Mucosa of stomach (tissue), 1 donor: ENCODE data around the gene DDX28.
A peak's percentile ranks its signal among the peaks of the same experiment; 100 is the strongest.
"Not testable (repeated sequence)": the region's sequence is repeated elsewhere in the genome, so short reads cannot be mapped to it uniquely, and the experiment has no call there.

Source experiments
- H3K27me3 ChIP-seq: one replicate; pipeline ENCODE4 v1.7.0; 2013; ENCODE audit warnings: mild to moderate bottlenecking, low read length; ENCODE audit not compliant: control insufficient read depth, insufficient read depth
- H3K36me3 ChIP-seq: one replicate; pipeline ENCODE4 v1.7.0; 2013; ENCODE audit warnings: low read length; ENCODE audit not compliant: control insufficient read depth, insufficient read depth
- H3K4me1 ChIP-seq: one replicate; pipeline ENCODE4 v1.7.0; 2013; ENCODE audit warnings: mild to moderate bottlenecking, low read length; ENCODE audit not compliant: control insufficient read depth, insufficient read depth
- H3K4me3 ChIP-seq: one replicate; pipeline ENCODE4 v1.7.0; 2013; ENCODE audit warnings: low read length
- H3K9ac ChIP-seq: one replicate; pipeline ENCODE4 v1.7.0; 2013; ENCODE audit warnings: mild to moderate bottlenecking, low read length, moderate library complexity
- H3K9me3 ChIP-seq: one replicate; pipeline ENCODE4 v1.7.0; 2013; ENCODE audit warnings: mild to moderate bottlenecking, low read length, moderate library complexity; ENCODE audit not compliant: control insufficient read depth
- donor health status: Pancreatic carcinoma.

Gene DDX28

GRCh38 chr16:68031951-68032350 lies 8.9 kb upstream of the DDX28 start:
- Histone ChIP-seq H3K36me3 (no peaks in the 10 kb centered on the region), H3K27me3 (no peaks in the 10 kb centered on the region), H3K9ac (no peak overlapping the region), H3K4me1 (no peaks in the 10 kb centered on the region), H3K4me3 (no peak overlapping the region), H3K9me3 (no peaks in the 10 kb centered on the region)

GRCh38 chr16:68030108-68030507 lies 7.1 kb upstream of the DDX28 start:
- H3K4me1 ChIP-seq = not testable (repeated sequence)

GRCh38 chr16:68028996-68029395 lies 6.0 kb upstream of the DDX28 start:
- no peaks in the 10 kb centered on the region for H3K36me3 ChIP-seq
- no peaks in the 10 kb centered on the region for H3K27me3 ChIP-seq
- no peak overlapping the region for H3K9ac ChIP-seq
- H3K9me3 ChIP-seq = no peaks in the 10 kb centered on the region
- H3K4me1 ChIP-seq = peaks cover 2% of the 10 kb centered on the region
- no peak overlapping the region for H3K4me3 ChIP-seq

More at GRCh38 chr16:68030108-68030507, 7.1 kb upstream of the DDX28 start:
- not testable (repeated sequence) for H3K27me3 ChIP-seq, H3K9ac ChIP-seq, H3K36me3 ChIP-seq, H3K4me3 ChIP-seq, H3K9me3 ChIP-seq

GRCh38 chr16:68022278-68022727 lies 729 bp downstream of the DDX28 start:
- no peaks in the 10 kb centered on the region for H3K9me3 ChIP-seq
- no peaks in the 10 kb centered on the region for H3K27me3 ChIP-seq
- peak overlapping the region; percentile 81 for H3K4me3 ChIP-seq
- H3K9ac ChIP-seq = peak overlapping the region; percentile 91
- peaks cover 15% of the 10 kb centered on the region for H3K4me1 ChIP-seq
- H3K36me3 ChIP-seq = no peaks in the 10 kb centered on the region

- no peaks in the 10 kb centered on the region for H3K27me3 ChIP-seq
- no peaks in the 10 kb centered on the region for H3K36me3 ChIP-seq
- peak overlapping the region; percentile 81 for H3K4me3 ChIP-seq
- no peaks in the 10 kb centered on the region for H3K9me3 ChIP-seq
- peaks cover 15% of the 10 kb centered on the region for H3K4me1 ChIP-seq
- H3K9ac ChIP-seq = no peak overlapping the region
Measured at GRCh38 chr16:68021490-68021889, 1.5 kb downstream of the DDX28 start.

GRCh38 chr16:68019167-68019680 lies 3.8 kb downstream of the DDX28 start:
- Histone ChIP-seq H3K9ac (no peak overlapping the region), H3K27me3 (no peaks in the 10 kb centered on the region), H3K4me1 (peaks cover 15% of the 10 kb centered on the region), H3K4me3 (no peak overlapping the region), H3K36me3 (no peaks in the 10 kb centered on the region), H3K9me3 (no peaks in the 10 kb centered on the region)

GRCh38 chr16:68015681-68016080 lies 7.4 kb downstream of the DDX28 start, which contains the start of gene DPEP2NB:
Gene DPEP2NB (minus strand): TSS chr16:68015911. CDS start chr16:68015770, 141 bp downstream.
- Histone ChIP-seq H3K9me3 (no peaks in the 10 kb centered on the region), H3K36me3 (no peaks in the 10 kb centered on the region), H3K9ac (no peak within 1 kb of the TSS), H3K4me3 (no peak within 1 kb of the TSS), H3K27me3 (no peaks in the 10 kb centered on the region), H3K4me1 (no peaks in the 10 kb centered on the region)

GRCh38 chr16:68013440-68013839 lies 9.6 kb downstream of the DDX28 start:
- no peaks in the 10 kb centered on the region for H3K36me3 ChIP-seq
- H3K9me3 ChIP-seq = no peaks in the 10 kb centered on the region
- no peak overlapping the region for H3K4me3 ChIP-seq
- no peaks in the 10 kb centered on the region for H3K4me1 ChIP-seq
- H3K27me3 ChIP-seq = no peaks in the 10 kb centered on the region
- H3K9ac ChIP-seq = no peak overlapping the region

GRCh38 chr16:68009872-68010271 lies 13.2 kb downstream of the DDX28 start:
- H3K27me3 ChIP-seq, H3K4me1 ChIP-seq, H3K36me3 ChIP-seq, H3K9me3 ChIP-seq, H3K4me3 ChIP-seq, H3K9ac ChIP-seq: not testable (repeated sequence)

- no peaks in the 10 kb centered on the region for H3K9me3 ChIP-seq
- no peaks in the 10 kb centered on the region for H3K36me3 ChIP-seq
- no peaks in the 10 kb centered on the region for H3K27me3 ChIP-seq
- H3K4me1 ChIP-seq = no peaks in the 10 kb centered on the region
- no peak overlapping the region for H3K4me3 ChIP-seq
- no peak overlapping the region for H3K9ac ChIP-seq
Measured at GRCh38 chr16:68009157-68009735, 13.8 kb downstream of the DDX28 start.

- Histone ChIP-seq H3K9ac (no peak overlapping the region), H3K27me3 (peaks cover 2% of the 10 kb centered on the region)
Measured at GRCh38 chr16:68005786-68006286, 17.2 kb downstream of the DDX28 start.

GRCh38 chr16:68005211-68005610 lies 17.8 kb downstream of the DDX28 start:
- Histone ChIP-seq H3K36me3 (no peaks in the 10 kb centered on the region), H3K9ac (no peak overlapping the region), H3K9me3 (no peaks in the 10 kb centered on the region), H3K4me3 (no peak overlapping the region), H3K4me1 (no peaks in the 10 kb centered on the region), H3K27me3 (peaks cover 2% of the 10 kb centered on the region)

More at GRCh38 chr16:68005786-68006286, 17.2 kb downstream of the DDX28 start:
- H3K36me3 ChIP-seq = no peaks in the 10 kb centered on the region
- no peaks in the 10 kb centered on the region for H3K4me1 ChIP-seq
- no peak overlapping the region for H3K4me3 ChIP-seq
- H3K9me3 ChIP-seq = no peaks in the 10 kb centered on the region
